ENCODE measurements around the gene SUPT20H. TPM values are rescaled to one million over a fixed set of nuclear protein-coding genes. Genes with fewer than 3 reads are reported as not detected.

The SUPT20H gene
- total and polyA plus RNA-seq, 8 donors: 51.2 to 135 (median 107) TPM

- no peak for ATAC-seq
- no peaks in the 10 kb centered on the region for H3K4me1 ChIP-seq
- no peaks in the 10 kb centered on the region for H3K9me3 ChIP-seq
- TF ChIP-seq, protein P1, sequence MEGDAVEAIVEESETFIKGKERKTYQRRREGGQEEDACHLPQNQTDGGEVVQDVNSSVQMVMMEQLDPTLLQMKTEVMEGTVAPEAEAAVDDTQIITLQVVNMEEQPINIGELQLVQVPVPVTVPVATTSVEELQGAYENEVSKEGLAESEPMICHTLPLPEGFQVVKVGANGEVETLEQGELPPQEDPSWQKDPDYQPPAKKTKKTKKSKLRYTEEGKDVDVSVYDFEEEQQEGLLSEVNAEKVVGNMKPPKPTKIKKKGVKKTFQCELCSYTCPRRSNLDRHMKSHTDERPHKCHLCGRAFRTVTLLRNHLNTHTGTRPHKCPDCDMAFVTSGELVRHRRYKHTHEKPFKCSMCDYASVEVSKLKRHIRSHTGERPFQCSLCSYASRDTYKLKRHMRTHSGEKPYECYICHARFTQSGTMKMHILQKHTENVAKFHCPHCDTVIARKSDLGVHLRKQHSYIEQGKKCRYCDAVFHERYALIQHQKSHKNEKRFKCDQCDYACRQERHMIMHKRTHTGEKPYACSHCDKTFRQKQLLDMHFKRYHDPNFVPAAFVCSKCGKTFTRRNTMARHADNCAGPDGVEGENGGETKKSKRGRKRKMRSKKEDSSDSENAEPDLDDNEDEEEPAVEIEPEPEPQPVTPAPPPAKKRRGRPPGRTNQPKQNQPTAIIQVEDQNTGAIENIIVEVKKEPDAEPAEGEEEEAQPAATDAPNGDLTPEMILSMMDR (IDR thresholded peaks at IDR 0.05): no peak
- no peak overlapping the region for H3K4me3 ChIP-seq
- intact Hi-C loops (cut with DNase I): no loop called here
- peaks cover 0 to 97% of the 10 kb centered on the region in 2 donors for H3K36me3 ChIP-seq
- no peaks in the 10 kb centered on the region for H3K27me3 ChIP-seq
- no peak for DNase-seq
- no peak overlapping the region for H3K27ac ChIP-seq
Observed at GRCh38 chr13:37039896-37040295, 19.6 kb downstream of the SUPT20H start.

DNA sequence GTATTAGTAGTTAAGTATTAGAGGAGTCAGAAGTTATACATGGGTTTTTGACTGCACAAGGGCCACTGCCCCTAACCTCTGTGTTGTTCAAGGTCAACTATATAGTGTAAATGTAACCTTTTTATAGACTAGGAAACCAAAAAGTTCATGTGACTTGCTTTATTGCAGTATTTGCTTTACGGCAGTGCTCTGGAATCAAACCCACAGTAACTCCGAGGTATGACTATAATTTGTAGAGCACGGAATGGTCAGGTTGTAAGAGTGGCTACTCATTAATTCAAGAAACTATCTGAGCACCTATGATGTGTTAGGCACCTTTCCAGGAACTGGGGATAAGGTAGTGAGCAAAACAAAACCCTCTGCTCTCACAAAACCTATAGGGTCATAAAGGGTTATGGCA, 22.2 kb downstream of the SUPT20H start:
- no peaks in the 10 kb centered on the region for H3K9me3 ChIP-seq
- intact Hi-C loops (cut with DNase I): no loop called here
- no peak overlapping the region for H3K27ac ChIP-seq
- TF ChIP-seq, protein P1 (IDR thresholded peaks at IDR 0.05): no peak
- no peaks in the 10 kb centered on the region for H3K4me1 ChIP-seq
- no peak overlapping the region for H3K4me3 ChIP-seq
- no peaks in the 10 kb centered on the region for H3K27me3 ChIP-seq
- ATAC-seq (no peak), DNase-seq (no peak)
- H3K36me3 ChIP-seq: peaks cover 0 to 97% of the 10 kb centered on the region in 2 donors

DNA sequence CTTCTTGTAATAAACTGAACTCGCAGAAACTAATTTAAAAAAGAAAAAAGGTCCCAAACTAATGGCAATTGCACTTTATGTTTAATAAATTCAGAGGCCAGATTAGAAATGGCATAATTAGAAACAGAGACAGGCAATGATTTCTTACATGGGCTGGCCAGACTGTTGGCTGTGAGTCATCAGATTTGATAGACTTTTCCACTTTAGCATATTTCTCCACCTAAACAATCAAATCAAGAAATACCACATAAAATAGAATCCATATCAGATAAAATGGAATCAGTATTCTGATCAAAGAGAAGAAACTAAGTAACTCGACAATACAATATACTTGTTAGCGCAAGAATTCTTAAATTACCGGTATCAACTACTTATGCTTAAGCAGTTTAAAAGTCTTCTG, 29.9 kb downstream of the SUPT20H start:
- Histone ChIP-seq H3K4me3 (no peak overlapping the region), H3K4me1 (no peaks in the 10 kb centered on the region), H3K27ac (no peak overlapping the region), H3K36me3 (peaks cover 0 to 98% of the 10 kb centered on the region in 2 donors), H3K9me3 (no peaks in the 10 kb centered on the region), H3K27me3 (no peaks in the 10 kb centered on the region)
- DNase-seq (no peak), ATAC-seq (no peak)
- intact Hi-C loops (cut with DNase I): no loop called here
- TF ChIP-seq, protein P1 (IDR thresholded peaks at IDR 0.05): no peak

DNA sequence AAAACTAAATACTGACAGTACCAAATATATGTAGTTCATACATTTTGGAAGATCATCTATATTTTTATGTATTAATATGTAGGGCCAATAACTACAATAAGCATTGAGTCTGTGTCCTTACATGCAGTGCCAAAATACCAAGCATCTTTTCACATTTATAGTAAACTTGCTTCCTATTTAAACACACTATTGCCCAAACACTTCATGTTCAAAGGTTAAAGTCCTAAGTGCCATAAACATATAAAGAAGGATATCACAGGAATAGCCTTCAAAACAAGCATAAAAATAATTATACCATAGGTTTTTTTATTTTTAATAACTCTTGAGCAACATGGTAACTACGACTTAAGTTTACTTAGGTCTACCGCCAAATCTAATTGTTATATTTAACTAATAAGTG, 31.8 kb downstream of the SUPT20H start:
- intact Hi-C loops (cut with DNase I): no loop called here
- no peak for ATAC-seq
- Histone ChIP-seq H3K4me1 (no peaks in the 10 kb centered on the region), H3K36me3 (peaks cover 0 to 99% of the 10 kb centered on the region in 2 donors), H3K27me3 (no peaks in the 10 kb centered on the region), H3K4me3 (no peak overlapping the region), H3K27ac (no peak overlapping the region), H3K9me3 (no peaks in the 10 kb centered on the region)
- TF ChIP-seq, protein P1 (IDR thresholded peaks at IDR 0.05): no peak
- no peak for DNase-seq

DNA sequence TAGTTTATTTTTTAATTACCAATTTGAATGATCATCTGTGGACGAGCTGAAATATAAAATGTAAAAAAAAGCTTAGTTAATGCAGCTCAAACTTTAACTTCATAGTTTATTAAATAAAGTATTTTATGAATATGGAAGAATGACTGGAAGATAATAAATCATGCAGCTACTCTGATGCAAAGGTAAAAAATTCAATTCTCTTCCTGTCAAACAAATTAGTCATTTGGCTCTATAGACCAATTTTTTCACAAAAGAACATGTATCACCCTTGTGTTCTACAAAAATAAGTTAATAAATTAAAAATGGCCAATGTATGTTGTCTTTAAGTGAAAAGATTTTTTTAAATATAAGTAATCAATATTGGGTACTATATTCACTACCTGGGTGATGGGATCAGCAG, 32.7 kb downstream of the SUPT20H start:
- DNase-seq (no peak), ATAC-seq (no peak)
- TF ChIP-seq, protein P1 (IDR thresholded peaks at IDR 0.05): no peak
- Histone ChIP-seq H3K27ac (no peak overlapping the region), H3K4me3 (no peak overlapping the region), H3K9me3 (no peaks in the 10 kb centered on the region), H3K4me1 (no peaks in the 10 kb centered on the region), H3K36me3 (peaks cover 0 to 99% of the 10 kb centered on the region in 2 donors), H3K27me3 (no peaks in the 10 kb centered on the region)
- intact Hi-C loops (cut with DNase I): no loop called here
